GM19240 (cell line): Measurements from ENCODE around the gene LHB.

ENCODE experiments used
- DNase-seq: peaks from one replicate; pipeline ENCODE4 v3.0.0; 2011; ENCODE audit warnings: low spot score; ENCODE audit not compliant: insufficient read length

LHB gene

GRCh38 chr19:48986211-48986610 lies 30.7 kb downstream of the LHB start:
- no peak for DNase-seq

DNA sequence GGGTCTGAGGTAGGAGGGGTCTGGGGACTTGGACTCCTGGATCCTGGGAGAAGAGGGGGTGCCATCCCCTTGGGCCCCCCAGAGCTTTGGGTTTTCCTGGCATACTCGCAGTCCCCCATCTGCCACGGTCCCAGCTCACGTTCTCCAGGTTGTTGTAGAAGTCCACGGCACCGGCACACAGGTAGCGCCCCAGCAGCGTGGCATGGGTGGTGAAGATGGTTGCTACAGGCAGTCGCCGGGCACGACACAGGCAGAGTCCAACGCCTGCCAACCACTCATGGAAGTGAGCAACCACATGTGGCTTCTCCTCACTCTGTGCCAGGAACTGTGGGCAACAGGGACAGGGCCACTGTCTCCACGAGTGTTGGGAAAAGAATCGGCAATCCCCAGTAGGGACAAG lies 31.2 kb downstream of the LHB start:
- DNase-seq, result no peak

- DNase-seq, result no peak
Observed at GRCh38 chr19:48982280-48982679, 34.6 kb downstream of the LHB start.

GRCh38 chr19:48977061-48977460 lies 39.8 kb downstream of the LHB start:
- DNase-seq, result no peak

DNA sequence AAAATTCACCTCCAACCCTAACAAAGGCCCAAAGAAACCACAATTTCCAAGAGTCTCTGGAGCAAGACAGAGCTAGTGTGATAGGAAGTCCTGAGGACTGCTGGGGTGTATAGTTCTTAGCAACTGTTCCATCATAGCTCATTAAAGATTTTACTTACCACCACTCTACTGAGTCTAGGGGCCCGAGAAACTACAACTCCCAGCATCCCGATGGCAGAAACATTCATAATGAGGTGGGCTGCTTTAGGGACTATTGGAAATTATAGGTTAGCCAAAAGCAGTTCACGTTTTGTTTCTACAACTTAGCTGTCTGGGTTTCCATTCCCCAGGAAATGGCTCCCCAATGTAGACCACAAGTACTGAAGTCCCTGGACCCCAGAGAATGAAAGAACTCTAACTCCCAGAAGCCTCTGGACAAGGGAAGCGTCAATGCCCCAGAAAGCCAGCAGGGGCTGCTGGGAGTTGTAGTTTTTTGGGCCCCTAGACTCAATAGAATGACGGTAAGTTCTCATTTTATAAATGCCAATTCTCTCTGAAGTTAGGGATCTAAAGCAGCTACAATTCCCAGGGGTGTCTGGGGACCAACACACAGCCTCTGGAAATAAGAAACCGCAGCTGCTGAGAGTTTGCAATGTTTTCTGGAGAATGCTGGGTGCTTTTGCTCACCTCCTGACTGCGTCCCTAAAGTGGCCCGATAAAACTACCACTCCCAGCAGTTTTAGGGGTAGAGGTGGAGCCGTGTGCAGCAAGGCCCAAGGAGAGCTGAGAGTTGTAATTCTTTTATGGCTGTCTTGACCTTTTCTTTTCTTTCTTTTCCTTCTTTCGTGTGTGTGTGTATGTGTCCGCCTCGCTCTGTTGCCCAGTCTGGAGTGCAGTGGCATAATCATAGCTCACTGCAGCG lies 40.7 kb downstream of the LHB start:
- no peak for DNase-seq

GRCh38 chr19:48970923-48971395 lies 45.9 kb downstream of the LHB start:
- no peak for DNase-seq

GRCh38 chr19:48970139-48970766 lies 46.6 kb downstream of the LHB start:
- no peak for DNase-seq

DNA sequence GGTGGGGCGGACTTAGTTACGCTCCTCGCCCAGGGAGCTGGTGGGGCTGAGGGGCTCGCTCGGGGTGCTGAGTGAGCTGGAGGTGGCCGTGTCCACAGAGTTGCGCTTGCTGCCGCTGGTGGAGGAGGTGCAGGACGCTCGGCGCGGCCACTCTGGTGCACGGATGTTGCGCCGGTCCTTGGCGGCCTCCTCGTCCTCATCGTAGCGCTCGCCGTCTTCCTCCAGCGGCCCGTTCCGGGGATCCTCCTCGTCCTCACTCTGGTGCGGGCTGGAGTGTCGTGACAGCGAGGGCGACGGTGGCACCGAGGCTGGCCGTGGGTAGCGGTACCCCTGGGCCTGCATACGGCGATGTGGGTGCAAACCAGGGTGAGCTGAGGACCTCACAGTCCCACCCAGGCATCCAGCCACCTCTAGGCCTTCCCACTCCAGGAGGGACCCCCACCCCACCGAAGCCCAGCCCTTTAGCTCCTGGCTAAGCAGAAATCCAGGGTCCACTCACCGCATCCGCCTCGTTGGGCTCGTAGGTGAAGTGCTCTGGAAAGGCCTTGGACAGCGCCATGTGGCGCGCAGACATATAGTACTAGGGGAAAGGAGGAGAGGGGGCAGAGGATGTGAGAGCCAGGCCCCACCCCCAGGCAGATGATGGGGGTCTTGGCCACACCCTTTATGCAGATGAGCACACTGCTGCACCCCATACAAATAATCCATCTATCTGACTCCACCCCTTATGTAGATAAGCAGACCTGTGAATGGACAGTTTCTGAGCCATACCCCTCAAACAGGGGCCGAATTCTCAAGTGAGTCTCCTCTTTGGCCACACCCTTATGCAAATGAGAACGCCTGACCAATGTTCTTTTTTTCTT lies 47.4 kb downstream of the LHB start:
- no peak for DNase-seq

DNA sequence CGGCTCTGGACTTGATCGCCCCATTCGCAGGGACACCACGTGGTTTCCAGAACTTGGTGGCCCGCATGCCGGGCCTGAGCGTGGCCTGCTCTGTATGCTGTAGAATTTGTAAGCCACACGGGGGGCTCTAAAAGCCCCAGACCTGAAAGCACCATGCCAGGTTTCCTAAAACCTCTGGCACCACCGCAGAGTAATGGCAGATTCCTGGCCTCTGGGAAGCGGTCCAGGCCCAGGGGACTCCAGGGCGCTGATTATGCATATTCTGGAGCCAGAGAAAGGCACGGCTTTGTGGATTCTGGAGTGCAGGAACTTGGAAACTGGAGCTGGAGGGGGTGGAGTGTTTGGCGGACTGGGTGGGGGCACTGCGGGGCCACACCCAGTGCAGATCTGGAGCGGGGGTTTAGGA lies 48.1 kb downstream of the LHB start:
- DNase-seq, result no peak

DNA sequence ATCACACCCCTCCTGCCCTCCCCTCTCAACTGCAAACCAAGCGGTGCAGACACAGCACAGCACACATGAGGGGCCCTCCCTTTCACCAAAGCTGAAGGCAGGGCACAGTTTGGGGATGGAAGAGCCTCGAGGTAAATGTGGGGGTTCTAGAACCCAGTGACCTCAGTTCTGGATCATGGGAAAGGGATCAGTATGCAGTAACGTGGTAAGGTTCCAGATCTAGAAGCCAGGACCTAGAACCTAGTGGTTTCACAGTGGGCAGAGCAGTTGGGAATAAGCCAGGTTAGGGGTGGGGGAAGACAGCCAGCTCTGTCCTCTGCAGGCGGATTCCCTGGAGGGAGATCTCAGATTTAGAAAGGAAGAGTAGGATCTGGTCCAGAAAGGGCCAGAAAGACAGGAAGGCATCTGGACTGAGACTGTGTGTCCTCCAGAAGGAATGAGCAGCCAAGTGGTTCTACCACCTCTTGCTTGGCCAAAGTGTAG lies 48.7 kb downstream of the LHB start:
- DNase-seq, result no peak

DNA sequence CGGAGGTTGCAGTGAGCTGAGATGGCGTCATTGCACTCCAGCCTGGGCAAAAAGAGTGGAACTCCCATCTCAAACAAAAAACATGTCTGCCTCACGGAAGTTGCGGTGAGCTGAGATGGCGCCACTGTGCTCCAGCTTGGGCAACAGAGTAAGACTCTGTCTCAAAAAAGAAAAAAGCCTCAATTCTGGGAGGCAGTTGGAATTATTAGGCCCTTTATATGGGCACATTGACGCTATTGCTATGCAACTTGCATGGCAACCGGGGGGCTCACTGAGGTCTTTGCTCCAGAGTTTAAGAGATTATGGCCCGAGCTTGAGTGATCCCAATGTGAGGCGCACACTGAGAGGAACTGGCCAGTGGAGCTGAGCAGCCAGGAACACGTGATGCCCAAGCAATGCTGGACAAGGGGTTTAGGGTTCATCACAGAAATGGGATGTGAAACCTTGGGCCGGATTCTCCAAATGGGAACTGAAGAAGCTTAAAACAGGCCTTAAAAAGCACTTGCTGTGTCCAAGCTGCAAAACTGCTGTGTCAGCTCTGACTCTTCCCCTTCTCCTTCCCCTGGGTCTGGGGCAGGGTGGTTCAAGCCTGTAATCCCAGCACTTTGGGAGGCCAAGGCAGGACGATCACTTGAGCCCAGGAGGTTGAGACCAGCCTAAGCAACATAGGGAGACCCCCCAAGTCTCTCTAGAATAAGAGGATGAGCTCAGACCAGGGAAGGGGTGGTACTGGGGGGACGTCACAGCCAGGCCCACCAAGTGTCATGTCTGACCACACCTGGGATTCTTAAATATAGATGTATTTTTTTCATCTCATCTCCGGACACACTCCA lies 49.3 kb downstream of the LHB start:
- DNase-seq, result no peak

GRCh38 chr19:48966541-48967345 lies 50.1 kb downstream of the LHB start:
- no peak for DNase-seq
